ENCODE results near the gene CABP7.

The CABP7 gene

DNA sequence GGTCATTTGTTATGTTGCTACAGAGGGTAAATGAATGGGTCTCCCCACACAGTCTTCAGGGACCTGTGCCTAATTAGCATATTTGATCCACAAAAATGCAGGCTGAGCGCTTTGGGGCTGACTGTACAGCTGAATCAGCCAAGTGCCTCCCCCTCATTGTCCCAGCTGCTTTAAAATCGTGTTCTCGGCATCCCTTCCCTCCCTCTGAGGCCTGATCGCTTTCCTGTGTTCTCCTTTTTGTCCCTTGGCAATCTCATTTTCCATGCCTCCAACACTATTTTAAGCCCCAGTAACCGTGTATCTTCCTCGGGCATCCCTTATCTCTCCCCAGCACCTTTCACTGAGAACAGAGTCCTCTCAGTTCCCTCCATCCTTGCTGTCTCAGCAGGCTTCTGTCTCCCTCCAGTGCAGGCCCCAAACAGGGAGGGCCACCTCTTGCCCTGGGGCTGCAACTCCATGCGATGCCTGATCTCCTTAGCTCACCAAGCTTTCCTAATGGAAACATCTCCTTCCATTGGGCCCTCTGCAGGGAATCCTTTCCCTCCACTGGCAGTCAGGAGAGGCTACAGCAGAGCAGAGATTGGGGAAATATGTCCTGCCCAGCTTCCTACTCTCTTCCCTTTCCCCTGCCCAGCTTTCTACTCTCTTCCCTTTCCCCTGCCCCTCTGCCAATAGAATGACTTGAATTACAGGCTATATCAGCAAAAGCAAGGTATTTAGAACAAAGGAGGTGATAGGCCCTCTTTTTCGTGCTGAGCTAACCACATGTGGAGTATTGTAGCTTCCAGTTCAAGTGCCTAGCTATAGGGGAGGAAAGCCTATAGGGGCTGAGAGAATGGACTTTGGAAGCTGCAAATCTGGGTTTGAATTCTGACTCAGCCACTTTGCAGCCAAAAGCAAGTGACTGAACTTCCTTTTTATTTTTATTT lies 61.2 kb downstream of the CABP7 start:
- no peak for DNase-seq

Measured in NCI-H510A treated with DMSO at 0.1 percent for 48 hours (cell line).